ENCODE measurements around the gene KRT16.
"Not testable (repeated sequence)": the region's sequence is repeated elsewhere in the genome, so short reads cannot be mapped to it uniquely, and the experiment has no call there.

Gene KRT16

GRCh38 chr17:41624208-41625101, 11.9 kb upstream of the KRT16 start, which contains the start of gene KRT17:
KRT17 (minus strand) TSS chr17:41624575; CDS start chr17:41624509, 66 bp downstream.
- peaks cover 42% of the 10 kb centered on the region for H3K4me1 Mint-ChIP-seq
- TF ChIP-seq CTCF (IDR thresholded peaks at IDR 0.05; ENCODE audit: unreplicated experiment in 3 of 3): no peak

GRCh38 chr17:41623184-41623861, 10.8 kb upstream of the KRT16 start:
- not testable (repeated sequence) for H3K9me3 Mint-ChIP-seq; H3K4me3 Mint-ChIP-seq; H3K27ac Mint-ChIP-seq; H3K36me3 Mint-ChIP-seq (ENCODE audit: low read depth)
- H3K27me3 Mint-ChIP-seq (ENCODE audit: low read depth): peaks cover 13% of the 10 kb centered on the region
- peaks cover 42% of the 10 kb centered on the region for H3K4me1 Mint-ChIP-seq

More at GRCh38 chr17:41624208-41625101, 11.9 kb upstream of the KRT16 start, which contains the start of gene KRT17:
- Mint-ChIP-seq H3K27me3 (ENCODE audit: low read depth) (peaks cover 13% of the 10 kb centered on the region), H3K9me3 (no peaks in the 10 kb centered on the region), H3K36me3 (ENCODE audit: low read depth) (no peaks in the 10 kb centered on the region), H3K4me3 (no peak within 1 kb of the TSS), H3K27ac (peak within 1 kb of the TSS in 1 of 3 experiments; percentile 37)

- H3K9me3 Mint-ChIP-seq; H3K36me3 Mint-ChIP-seq (ENCODE audit: low read depth); H3K4me3 Mint-ChIP-seq: not testable (repeated sequence)
- Mint-ChIP-seq H3K4me1 (peaks cover 42% of the 10 kb centered on the region), H3K27me3 (ENCODE audit: low read depth) (peaks cover 12% of the 10 kb centered on the region), H3K27ac (peak overlapping the region in 1 of 3 experiments; percentile 92)
Observed at GRCh38 chr17:41622340-41623183, 10.0 kb upstream of the KRT16 start.

GRCh38 chr17:41621916-41622315, 9.3 kb upstream of the KRT16 start:
- Mint-ChIP-seq H3K4me1 (peaks cover 38% of the 10 kb centered on the region), H3K27ac (peak overlapping the region in 2 of 3 experiments; percentile 79 to 92), H3K27me3 (ENCODE audit: low read depth) (peaks cover 7% of the 10 kb centered on the region), H3K36me3 (ENCODE audit: low read depth) (no peaks in the 10 kb centered on the region), H3K9me3 (no peaks in the 10 kb centered on the region), H3K4me3 (no peak overlapping the region)
- TF ChIP-seq CTCF (IDR thresholded peaks at IDR 0.05; ENCODE audit: unreplicated experiment in 3 of 3): no peak

- peaks cover 36% of the 10 kb centered on the region for H3K4me1 Mint-ChIP-seq
- peak overlapping the region; percentile 79 to 92 (median 89) for H3K27ac Mint-ChIP-seq
- H3K27me3 Mint-ChIP-seq (ENCODE audit: low read depth); H3K4me3 Mint-ChIP-seq; H3K9me3 Mint-ChIP-seq; H3K36me3 Mint-ChIP-seq (ENCODE audit: low read depth): not testable (repeated sequence)
Observed at GRCh38 chr17:41621435-41621817, 8.9 kb upstream of the KRT16 start.

GRCh38 chr17:41620583-41621434, 8.2 kb upstream of the KRT16 start:
- TF ChIP-seq CTCF (IDR thresholded peaks at IDR 0.05; ENCODE audit: unreplicated experiment in 3 of 3): no peak
- Mint-ChIP-seq H3K4me1 (peaks cover 31% of the 10 kb centered on the region), H3K36me3 (ENCODE audit: low read depth) (no peaks in the 10 kb centered on the region), H3K27ac (peak overlapping the region; percentile 79 to 92 (median 89)), H3K27me3 (ENCODE audit: low read depth) (peaks cover 7% of the 10 kb centered on the region), H3K9me3 (no peaks in the 10 kb centered on the region), H3K4me3 (peak overlapping the region in 1 of 3 experiments; percentile 10)

- peak overlapping the region in 2 of 3 experiments; percentile 41 to 79 for H3K27ac Mint-ChIP-seq
- H3K36me3 Mint-ChIP-seq (ENCODE audit: low read depth); H3K9me3 Mint-ChIP-seq; H3K4me3 Mint-ChIP-seq; H3K27me3 Mint-ChIP-seq (ENCODE audit: low read depth): not testable (repeated sequence)
- H3K4me1 Mint-ChIP-seq: peaks cover 31% of the 10 kb centered on the region
Observed at GRCh38 chr17:41619927-41620582, 7.5 kb upstream of the KRT16 start.
